HG03095 (cell line): ENCODE measurements around the gene SLC39A3.

ENCODE experiments used
- ATAC-seq: cut with Tn5 transposase; IDR thresholded peaks from one replicate; pipeline ENCODE4 v1.9.1; 2021; ENCODE audit warnings: moderate library complexity; ENCODE audit not compliant: unreplicated experiment

The SLC39A3 gene

DNA sequence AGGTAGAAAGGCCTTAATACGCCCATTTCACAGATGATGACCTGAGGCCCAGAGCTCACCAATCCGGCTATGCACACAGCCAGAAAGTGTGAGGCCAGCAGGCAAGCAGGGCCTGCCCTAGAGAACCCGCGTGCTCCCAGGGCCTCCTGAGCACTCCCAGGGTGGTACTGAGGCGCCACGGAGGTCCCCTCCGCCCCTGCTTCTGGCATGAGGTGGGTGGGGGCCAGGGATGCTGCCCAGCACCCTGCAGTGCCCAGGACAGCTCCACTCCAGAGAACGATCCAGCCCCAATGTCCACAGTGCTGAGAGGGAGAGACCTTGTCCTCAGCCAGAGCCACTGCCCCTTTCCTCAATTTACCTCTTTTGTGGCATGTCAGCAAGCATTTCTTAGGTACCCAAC, 29.4 kb upstream of the SLC39A3 start:
- no peak for ATAC-seq

DNA sequence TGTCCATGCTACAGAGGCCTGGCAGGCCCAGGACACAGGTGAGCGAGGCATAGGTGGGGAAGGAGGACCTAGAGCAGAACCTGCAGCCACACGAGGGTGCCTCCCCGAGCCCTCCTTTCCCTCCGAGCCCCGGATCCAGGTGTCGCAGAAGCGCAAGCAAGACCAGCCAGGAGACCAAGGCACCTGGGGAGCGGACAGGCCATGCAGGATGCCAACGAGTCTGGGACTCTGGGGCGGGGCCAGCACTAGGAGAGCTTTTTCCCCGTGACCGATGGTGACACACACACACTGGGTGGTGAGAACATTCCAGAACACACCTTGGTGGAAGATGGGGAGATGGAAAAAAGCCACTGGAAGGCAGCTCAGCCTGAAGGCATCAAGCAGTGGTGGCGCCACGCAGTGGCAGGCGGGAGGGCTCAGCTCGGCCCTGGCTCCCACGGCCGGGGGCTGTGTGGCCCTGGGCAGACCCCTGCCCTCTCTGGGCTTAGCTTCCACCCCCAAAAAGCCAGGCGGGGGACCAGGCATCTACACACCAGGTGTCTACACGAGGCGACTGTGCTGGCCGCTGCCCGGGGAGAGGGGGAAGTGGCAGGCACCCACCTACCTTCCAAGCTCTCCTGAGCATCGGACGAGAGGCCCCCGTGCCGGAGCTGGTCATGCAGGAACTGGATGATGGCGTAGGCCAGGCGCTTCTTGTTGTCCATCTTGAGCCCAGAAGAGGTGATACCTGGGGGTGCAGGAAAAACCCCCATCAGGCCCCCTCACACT, 28.7 kb upstream of the SLC39A3 start:
- ATAC-seq = no peak

DNA sequence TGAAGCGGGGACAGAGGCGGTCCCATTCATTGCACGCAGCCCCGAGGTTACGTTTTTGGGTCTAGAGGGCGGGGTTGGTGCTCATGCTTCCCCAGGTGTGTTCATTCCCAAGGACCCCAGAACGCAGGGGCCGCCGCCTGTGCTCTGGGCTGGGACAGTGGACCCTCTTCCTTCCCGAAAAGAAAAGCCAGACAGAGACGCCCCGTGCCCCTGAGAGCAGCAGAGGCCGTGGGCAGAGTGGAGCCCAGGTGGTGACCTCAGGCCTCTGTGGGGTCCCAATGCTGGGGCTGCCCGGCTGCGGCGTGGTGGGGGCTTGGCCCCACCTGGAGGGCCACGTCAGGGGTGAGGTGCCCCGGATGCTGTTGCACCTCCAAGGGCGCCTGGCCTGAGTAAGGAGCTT, 27.9 kb upstream of the SLC39A3 start:
- no peak for ATAC-seq

DNA sequence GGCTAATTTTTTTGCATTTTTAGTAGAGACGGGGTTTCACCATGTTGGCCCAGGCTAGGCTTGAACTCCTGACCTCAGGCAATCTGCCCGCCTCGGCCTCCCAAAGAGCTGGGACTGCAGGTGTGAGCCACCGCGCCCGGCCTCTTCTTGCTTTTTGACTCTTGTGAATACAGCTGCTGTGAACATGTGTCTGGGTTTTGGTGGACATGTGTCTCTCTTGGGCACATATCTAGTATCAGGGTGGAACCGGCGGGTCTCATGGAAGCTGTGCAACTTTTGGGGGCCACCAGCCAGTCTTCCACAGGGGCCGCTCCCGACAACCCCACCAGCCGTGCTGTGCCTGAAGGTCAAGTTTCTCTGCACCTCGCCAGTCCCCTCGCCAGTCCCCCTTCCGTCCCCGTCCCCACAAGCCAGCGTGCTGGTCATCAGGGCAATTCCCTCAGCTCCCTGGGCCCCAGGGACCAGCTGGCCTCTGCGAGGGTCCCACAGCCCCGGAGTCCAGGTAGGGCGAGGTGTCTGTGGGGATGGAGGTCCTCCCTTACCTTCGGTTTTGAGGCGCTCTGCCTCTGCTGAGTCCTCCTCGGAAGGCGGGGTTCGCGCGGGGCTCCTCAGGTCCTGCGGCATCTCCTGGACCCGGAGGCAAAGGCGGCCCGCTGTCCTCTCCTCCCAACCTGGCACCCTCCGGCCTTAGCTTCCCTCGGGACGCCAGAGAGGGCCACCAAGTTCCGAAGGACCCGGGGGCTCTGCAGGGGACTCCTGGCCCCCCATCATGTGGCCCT, 27.0 kb upstream of the SLC39A3 start:
- no peak for ATAC-seq

GRCh38 chr19:2765376-2765775, 25.6 kb upstream of the SLC39A3 start:
- no peak for ATAC-seq

GRCh38 chr19:2764945-2765344, 25.1 kb upstream of the SLC39A3 start:
- ATAC-seq = no peak

GRCh38 chr19:2763687-2764086, 23.9 kb upstream of the SLC39A3 start:
- ATAC-seq = no peak

DNA sequence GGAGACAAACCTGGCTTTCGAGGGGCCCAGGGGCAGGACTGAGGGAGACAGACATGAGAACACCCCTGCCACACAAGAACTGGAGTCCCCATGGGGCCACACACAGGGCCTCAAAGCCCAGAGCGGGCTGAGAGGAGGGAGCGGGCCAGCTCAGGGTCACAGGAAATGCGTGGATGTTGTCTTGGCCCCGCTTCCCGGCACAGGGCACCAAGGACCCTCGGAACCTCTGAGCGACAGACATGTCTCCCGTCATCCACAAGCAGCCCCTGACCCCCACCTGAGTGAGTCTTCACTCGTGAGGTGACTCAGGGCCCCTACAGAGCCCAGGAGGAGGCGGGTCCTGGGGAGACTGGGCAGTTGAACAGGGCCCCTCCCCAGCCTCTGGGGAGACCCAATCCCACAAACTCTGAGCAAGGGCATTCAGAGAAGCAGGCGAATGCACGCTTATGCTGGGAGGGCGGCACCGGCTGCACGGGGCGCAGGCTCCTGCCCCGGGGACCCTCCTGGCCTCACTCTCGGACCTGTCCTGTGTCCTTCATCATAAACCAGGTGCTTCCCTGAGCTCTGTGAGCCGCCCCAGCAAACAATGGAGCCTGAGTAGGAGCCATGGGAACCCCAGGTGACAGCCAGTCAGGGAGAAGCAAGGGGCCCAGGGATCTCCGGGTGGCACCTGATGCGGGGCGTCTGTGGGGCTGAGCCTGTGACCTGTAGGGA, 23.1 kb upstream of the SLC39A3 start:
- no peak for ATAC-seq

GRCh38 chr19:2761876-2762782, 22.3 kb upstream of the SLC39A3 start:
- no peak for ATAC-seq

GRCh38 chr19:2761309-2761677, 21.5 kb upstream of the SLC39A3 start:
- no peak for ATAC-seq

DNA sequence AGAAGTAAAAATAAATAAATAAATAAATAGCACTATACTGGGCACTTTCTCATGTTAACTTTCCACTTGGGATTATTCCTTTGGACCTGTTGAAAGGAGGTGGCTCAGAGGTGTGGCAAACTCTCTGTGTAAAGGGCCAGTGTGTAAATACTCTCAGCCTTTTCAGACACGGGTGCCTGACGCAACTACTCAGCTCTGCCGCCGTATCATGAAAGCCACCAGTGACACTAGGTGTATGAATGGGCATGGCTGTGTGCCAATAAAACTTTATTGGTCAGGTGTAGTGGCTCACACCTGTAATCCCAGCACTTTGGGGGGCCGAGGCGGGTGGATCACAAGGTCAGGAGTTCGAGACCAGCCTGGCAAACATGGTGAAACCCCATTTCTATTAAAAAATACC, 20.1 kb upstream of the SLC39A3 start:
- no peak for ATAC-seq

- ATAC-seq = no peak
Observed at GRCh38 chr19:2759362-2759761, 19.5 kb upstream of the SLC39A3 start.

- no peak for ATAC-seq
Observed at GRCh38 chr19:2758601-2759313, 18.9 kb upstream of the SLC39A3 start.

DNA sequence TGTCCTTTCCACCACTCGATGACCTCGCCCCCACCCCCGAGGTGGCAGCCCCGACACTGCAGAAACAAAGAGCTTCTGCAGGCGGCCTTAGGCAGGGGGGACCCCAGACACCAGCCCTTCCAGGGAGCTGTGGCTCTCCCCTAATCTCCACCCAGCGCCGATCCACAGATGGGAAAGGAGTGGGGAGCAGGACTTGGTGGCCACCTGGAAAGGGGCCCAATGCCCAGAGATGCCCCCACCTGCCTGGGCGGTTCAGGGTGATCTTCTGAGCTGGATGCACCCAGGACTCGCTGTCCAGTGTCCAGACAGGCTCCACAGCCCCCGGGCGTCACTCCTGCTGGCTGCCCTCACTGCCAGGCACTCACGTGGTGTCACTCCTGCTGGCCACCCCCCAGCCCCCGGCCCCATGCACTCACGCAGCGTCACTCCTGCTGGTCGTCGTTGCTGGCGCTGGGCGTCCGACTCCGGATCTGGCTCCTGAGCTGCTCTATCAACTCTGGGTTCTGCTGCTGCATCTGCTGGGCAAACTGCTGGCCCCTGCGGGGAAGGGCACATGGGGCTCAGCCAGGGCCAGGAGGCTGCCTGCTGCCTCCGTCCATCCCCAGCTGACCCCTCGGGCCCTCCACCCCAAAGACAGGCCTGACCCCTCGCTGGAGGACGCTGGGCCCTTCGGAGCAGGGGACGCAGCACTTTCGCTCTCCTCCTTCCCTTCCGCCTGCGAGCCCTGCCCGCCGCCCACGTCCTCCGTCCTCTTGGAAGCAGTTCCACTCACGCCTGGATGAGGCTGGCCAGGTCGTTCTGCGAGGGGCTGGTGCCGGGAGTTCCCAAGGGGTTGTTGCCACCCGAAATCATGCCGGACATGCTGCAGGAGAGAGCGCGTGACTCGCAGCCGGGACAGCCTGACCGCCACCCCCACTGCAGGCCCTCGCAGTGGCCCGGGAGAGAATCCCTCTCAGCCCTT, 17.4 kb upstream of the SLC39A3 start:
- no peak for ATAC-seq

DNA sequence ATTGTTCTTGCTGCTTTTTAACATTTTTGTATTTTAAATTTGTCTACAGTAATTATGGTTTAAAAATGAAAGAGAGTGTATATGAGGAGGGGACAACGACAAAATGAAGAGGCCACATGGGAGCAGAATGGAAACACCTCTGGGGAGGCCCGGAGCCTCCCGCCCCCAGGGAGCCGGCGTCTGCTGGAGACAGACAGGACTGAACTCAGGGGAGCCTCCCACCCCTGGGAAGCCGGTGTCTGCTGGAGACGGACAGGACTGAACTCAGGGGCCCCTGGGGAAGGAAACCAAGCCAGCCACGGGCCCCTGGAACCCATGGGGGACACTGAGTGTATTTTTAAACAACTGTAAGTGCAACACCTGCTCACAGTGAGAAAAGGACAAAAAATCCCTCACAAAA, 16.7 kb upstream of the SLC39A3 start:
- no peak for ATAC-seq

DNA sequence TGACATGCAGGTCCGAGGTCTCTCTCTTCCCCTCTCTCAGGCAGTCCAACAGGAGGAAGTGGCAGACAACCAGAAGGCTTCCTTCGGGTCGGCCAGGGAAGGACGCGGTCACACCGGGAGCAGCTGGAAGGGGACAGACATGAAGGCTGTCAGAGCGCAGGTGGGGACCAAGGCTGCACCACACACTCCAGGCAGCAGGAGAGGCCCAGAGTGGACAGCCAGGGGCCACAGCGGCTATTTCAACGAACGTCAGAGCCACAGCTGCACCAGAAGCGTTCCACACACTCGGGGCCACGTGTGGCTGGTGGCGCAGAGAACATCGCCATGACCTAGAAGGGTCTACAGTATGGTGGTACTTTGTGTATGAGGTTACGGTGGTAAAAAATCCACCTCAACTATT, 16.0 kb upstream of the SLC39A3 start:
- ATAC-seq = no peak

DNA sequence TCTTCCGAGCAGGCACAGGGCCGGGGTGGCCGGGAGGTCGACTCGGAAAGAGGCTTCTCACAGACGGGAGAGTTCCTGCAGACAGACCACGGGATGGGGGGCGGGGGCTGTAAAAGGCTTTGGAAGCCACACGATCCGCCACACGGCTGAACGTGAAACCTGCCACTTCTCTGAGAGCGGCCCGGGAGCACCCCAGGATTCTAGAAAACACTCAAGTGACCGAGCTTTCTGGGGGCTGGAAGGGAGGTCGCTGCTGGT, 15.6 kb upstream of the SLC39A3 start:
- no peak for ATAC-seq

DNA sequence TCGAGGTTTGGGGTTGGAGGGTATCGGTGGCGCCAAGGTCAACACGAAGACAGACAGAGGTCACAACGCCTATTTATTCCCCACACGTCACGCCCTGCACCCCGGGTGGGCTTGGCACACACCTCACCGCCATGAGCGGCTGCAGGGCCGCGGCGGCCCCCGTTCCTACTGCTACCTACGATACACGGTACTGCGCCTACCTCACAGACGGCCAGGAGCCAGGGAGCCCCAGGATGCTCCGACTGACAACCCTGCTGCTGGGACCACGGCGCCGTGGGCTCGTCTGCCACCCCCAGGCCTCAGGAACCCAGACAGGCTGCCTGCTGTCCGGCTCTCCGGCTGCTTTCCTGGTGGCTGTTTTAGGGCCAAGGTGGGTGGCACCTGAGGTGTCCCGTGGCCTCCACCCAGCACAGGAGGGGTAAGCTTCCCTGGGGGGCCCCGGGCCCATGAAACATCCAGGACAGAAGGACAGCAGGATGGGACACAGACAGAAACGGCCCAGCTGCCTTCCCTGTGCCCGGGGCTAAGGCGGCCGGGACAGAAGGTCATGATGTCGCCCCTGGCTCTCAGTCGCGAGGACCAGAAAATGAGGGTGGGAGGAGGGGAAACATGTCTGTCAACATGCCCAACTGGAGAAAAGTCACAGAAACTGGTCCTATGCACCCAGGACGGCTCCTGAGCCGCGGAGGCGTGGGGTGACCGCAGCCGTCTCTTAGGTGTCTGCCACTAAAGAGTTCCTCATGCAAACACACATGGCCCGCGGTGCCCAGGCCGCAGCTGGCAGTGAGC, 15.0 kb upstream of the SLC39A3 start:
- ATAC-seq = no peak

DNA sequence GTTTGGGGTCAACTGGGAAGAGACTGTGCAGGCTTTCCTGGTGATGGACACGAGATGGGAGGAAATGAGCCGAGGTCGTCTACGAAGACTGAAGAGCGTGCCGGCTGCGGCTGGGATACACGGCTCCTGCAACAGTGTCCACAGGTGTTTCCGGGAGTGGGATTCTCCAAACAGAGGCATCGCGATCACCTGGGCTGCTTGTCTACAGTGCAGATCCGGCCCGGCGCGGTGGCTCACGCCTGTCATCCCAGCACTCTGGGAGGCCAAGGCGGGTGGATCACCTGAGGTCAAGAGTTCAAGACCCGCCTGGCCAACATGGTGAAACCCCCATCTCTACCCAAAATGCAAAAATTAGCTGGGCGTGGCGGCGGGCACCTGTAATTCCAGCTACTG, 11.6 kb upstream of the SLC39A3 start:
- no peak for ATAC-seq
